Calu3 (cell line): ENCODE data around the gene RAB44. TPM values are rescaled to one million over a fixed set of nuclear protein-coding genes. Genes with fewer than 3 reads are reported as not detected.

Source experiments
- BruUV-seq: library from RNA; stranded (reverse); fragments of 400-500 nt; replicated peaks from 2 replicates; lab custom pipeline; 2021; lab: Mats Ljungman, UMichigan
- CTCF ChIA-PET: fragments of 300-600 bp; sonication (Branson Sonifier 250); formaldehyde crosslinking; loops from one replicate; lab custom pipeline; 2022; ENCODE audit warnings: antibody characterized with exemption; lab: Charles Lee
- DNase-seq: peaks from one replicate; pipeline ENCODE4 v3.0.0; 2022
- H3K27ac Mint-ChIP-seq: one replicate; pipeline ENCODE4 v1.8.0; 2022; ENCODE audit warnings: mixed read lengths; ENCODE audit not compliant: unreplicated experiment
- H3K27me3 Mint-ChIP-seq: one replicate; pipeline ENCODE4 v1.8.0; 2022; ENCODE audit warnings: mixed read lengths; ENCODE audit not compliant: unreplicated experiment
- H3K36me3 Mint-ChIP-seq: one replicate; pipeline ENCODE4 v1.8.0; 2022; ENCODE audit warnings: mild to moderate bottlenecking, moderate library complexity, mixed read lengths; ENCODE audit not compliant: insufficient read depth, unreplicated experiment
- H3K4me1 Mint-ChIP-seq: one replicate; pipeline ENCODE4 v1.8.0; 2022; ENCODE audit warnings: mild to moderate bottlenecking, low read depth, mixed read lengths; ENCODE audit not compliant: unreplicated experiment
- H3K4me3 Mint-ChIP-seq: one replicate; pipeline ENCODE4 v1.8.0; 2022; ENCODE audit warnings: mild to moderate bottlenecking, low read depth, moderate library complexity, mixed read lengths; ENCODE audit not compliant: unreplicated experiment
- H3K9me3 Mint-ChIP-seq: one replicate; pipeline ENCODE4 v1.8.0; 2022; ENCODE audit warnings: low read depth, mixed read lengths; ENCODE audit not compliant: unreplicated experiment
- intact Hi-C: fragments of 100-400 bp; cut with micrococcal nuclease; formaldehyde crosslinking; loops from one replicate; pipeline ENCODE4 v1.10.0; 2022; ENCODE audit not compliant: unreplicated experiment
- total RNA-seq: library from RNA; stranded (reverse); gene quantifications from 2 replicates; pipeline ENCODE4 v1.2.3, GENCODE V29; 2022
- TF ChIP-seq, protein P1 (sequence below): fragments of 200-600 bp; IDR thresholded peaks from one replicate; pipeline ENCODE4 v1.8.0; 2022; ENCODE audit warnings: antibody characterized with exemption; ENCODE audit not compliant: unreplicated experiment

Gene RAB44
- total RNA-seq, 1 experiment from 2014 or later, result not detected

DNA sequence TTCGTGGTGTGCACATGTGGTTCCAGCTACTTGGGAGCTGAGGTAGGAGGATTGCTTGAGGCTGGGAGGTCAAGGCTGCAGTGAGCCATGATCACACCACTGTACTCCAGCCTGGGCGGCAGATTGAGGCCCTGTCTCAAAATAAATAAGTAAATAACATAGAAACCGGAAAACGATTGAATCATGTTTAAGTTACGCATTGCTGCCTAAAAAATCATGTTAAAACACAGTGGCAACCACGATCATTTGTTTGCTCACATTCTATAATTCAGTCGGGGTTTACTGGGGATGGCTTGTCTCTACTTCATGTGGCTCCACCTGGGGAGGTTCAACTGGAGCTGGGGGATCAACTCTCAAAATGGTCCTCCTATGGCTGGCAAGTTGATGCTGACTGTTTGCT is 27.4 kb upstream of the RAB44 start:
- H3K27ac Mint-ChIP-seq, result no peak overlapping the region
- BruUV-seq, result no TSS peak
- intact Hi-C loops, result no loop called here
- no peaks in the 10 kb centered on the region for H3K27me3 Mint-ChIP-seq
- no peak for DNase-seq
- TF ChIP-seq, protein P1, sequence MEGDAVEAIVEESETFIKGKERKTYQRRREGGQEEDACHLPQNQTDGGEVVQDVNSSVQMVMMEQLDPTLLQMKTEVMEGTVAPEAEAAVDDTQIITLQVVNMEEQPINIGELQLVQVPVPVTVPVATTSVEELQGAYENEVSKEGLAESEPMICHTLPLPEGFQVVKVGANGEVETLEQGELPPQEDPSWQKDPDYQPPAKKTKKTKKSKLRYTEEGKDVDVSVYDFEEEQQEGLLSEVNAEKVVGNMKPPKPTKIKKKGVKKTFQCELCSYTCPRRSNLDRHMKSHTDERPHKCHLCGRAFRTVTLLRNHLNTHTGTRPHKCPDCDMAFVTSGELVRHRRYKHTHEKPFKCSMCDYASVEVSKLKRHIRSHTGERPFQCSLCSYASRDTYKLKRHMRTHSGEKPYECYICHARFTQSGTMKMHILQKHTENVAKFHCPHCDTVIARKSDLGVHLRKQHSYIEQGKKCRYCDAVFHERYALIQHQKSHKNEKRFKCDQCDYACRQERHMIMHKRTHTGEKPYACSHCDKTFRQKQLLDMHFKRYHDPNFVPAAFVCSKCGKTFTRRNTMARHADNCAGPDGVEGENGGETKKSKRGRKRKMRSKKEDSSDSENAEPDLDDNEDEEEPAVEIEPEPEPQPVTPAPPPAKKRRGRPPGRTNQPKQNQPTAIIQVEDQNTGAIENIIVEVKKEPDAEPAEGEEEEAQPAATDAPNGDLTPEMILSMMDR, result no peak
- CTCF ChIA-PET, result no interaction called here
- no peaks in the 10 kb centered on the region for H3K9me3 Mint-ChIP-seq
- peaks cover 10% of the 10 kb centered on the region for H3K4me1 Mint-ChIP-seq
- H3K36me3 Mint-ChIP-seq, result no peaks in the 10 kb centered on the region
- H3K4me3 Mint-ChIP-seq, result no peak overlapping the region

DNA sequence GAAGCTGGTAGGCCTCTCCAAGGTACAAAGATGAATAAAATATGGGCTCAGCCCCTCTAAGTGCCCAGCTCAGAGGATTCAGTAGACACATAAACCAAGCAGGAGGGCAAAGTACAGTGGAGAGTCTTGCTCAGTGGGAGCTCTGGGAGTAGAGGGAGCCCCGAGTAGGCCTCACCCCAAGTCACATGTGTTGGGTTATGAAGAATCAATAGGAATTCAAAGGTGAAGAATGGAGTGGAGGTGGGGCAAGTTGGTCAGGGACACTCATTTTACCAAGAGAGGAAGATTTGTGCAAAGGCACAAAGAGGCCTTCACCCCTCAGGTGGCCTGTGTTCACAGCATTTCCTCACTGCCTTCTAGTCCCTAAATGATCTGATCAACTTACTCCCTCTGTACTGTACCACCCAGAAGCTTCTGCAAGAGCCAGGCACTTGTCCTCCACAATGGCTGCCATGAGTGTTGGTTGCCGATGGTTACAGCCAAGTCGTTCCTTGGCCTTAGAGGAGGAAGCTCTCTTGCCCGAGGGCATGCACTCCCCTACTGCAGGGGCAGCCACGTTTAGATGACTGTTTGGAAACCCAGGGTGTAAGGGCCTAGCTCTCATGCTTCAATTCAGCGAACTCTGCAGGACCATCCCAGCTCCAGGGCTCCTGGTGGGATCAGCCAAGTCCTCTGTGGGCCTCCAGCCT is 25.8 kb upstream of the RAB44 start:
- Mint-ChIP-seq H3K4me3 (no peak overlapping the region), H3K27ac (no peak overlapping the region)
- CTCF ChIA-PET, result no interaction called here

DNA sequence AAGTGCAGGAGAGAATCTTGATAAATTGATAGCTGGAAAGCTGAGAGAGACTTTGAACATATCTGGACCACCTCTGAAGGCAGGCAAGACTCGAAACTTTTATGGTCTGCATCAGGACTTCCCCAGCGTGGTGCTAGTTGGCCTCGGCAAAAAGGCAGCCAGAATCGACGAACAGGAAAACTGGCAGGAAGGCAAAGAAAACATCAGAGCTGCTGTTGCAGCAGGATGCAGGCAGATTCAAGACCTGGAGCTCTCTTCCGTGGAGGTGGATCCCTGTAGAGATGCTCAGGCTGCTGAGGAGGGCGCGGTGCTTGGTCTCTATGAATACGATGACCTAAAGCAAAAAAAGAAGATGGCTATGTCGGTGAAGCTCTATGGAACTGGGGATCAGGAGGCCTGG is 23.7 kb upstream of the RAB44 start:
- CTCF ChIA-PET, result no interaction called here
- Mint-ChIP-seq H3K9me3 (no peaks in the 10 kb centered on the region), H3K4me3 (no peak overlapping the region), H3K4me1 (peaks cover 28% of the 10 kb centered on the region), H3K27me3 (no peaks in the 10 kb centered on the region), H3K27ac (no peak overlapping the region), H3K36me3 (peaks cover 15% of the 10 kb centered on the region)
- BruUV-seq, result no TSS peak
- intact Hi-C loops, result no loop called here
- TF ChIP-seq, protein P1, result no peak
- no peak for DNase-seq

More for the DNA sequence above, 25.8 kb upstream of the RAB44 start:
- DNase-seq, result no peak
- no peaks in the 10 kb centered on the region for H3K36me3 Mint-ChIP-seq
- H3K9me3 Mint-ChIP-seq, result no peaks in the 10 kb centered on the region
- no TSS peak for BruUV-seq
- peaks cover 15% of the 10 kb centered on the region for H3K4me1 Mint-ChIP-seq
- TF ChIP-seq, protein P1, result no peak
- H3K27me3 Mint-ChIP-seq, result no peaks in the 10 kb centered on the region
- intact Hi-C loops, result no loop called here

DNA sequence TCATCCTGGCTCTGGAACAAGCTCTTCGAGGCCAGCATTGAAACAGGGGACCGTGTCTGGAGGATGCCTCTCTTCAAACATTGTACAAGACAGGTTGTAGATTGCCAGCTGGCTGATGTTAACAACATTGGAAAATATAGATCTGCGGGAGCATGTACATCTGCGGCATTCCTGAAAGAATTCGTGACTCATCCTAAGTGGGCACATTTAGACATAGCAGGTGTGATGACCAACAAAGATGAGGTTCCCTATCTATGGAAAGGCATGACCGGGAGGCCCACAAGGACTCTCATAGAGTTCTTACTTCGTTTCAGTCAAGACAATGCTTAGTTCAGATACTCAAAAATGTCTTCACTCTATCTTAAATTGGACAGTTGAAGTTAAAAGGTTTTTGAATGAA is 22.7 kb upstream of the RAB44 start:
- Mint-ChIP-seq H3K9me3 (no peaks in the 10 kb centered on the region), H3K4me3 (no peak overlapping the region), H3K27me3 (no peaks in the 10 kb centered on the region), H3K4me1 (peaks cover 33% of the 10 kb centered on the region), H3K36me3 (peaks cover 26% of the 10 kb centered on the region), H3K27ac (no peak overlapping the region)
- DNase-seq, result no peak
- BruUV-seq, result no TSS peak
- TF ChIP-seq, protein P1, result no peak
- CTCF ChIA-PET, result no interaction called here
- intact Hi-C loops, result no loop called here
